ENCODE measurements around the gene ZDHHC11B.

DNA sequence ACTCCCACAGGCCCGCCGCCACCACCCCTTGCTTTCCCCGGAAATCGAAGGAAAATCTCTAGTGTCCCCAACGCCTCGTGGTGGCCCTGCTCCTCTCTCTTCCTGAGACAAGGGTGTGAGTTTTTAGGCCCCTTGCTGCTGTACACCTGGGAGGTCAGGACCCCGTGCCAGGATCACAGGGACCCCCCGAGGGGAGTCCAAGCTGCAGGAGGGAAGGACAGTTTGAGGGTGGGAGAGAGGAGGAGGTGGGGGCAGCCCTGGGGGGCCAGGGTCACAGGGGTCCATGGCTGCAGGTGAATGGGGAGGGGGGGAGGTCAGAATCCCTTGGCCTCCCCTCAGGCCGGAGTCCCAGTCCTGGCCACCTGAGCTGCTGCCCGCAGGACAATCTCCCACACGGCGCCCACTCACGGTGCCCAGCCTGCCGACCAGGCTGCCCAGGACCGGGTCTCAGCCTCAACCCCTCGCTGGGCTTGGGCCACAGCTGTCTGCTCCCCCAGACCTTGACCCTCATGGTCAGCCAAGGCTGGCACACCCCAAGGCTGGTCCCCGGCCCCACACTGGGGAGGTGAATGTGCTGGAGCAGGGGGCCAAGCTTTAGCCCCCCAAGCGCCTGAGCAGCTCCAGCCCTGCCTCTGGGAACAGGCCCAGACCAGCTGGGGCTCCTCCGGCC, 111.2 kb downstream of the ZDHHC11B start:
- no peak for TF ChIP-seq PTBP1 (IDR thresholded peaks at IDR 0.05; ENCODE audit: low read depth, low read length, poor library complexity, severe bottlenecking)
- TF ChIP-seq, protein P1, sequence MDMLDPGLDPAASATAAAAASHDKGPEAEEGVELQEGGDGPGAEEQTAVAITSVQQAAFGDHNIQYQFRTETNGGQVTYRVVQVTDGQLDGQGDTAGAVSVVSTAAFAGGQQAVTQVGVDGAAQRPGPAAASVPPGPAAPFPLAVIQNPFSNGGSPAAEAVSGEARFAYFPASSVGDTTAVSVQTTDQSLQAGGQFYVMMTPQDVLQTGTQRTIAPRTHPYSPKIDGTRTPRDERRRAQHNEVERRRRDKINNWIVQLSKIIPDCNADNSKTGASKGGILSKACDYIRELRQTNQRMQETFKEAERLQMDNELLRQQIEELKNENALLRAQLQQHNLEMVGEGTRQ (IDR thresholded peaks at IDR 0.05; ENCODE audit: low read depth, low read length) = no peak
- TF ChIP-seq, protein P1 (CRISPR knock-in tag; IDR thresholded peaks at IDR 0.05; ENCODE audit: borderline replicate concordance) = no peak
- TF ChIP-seq, protein P2, sequence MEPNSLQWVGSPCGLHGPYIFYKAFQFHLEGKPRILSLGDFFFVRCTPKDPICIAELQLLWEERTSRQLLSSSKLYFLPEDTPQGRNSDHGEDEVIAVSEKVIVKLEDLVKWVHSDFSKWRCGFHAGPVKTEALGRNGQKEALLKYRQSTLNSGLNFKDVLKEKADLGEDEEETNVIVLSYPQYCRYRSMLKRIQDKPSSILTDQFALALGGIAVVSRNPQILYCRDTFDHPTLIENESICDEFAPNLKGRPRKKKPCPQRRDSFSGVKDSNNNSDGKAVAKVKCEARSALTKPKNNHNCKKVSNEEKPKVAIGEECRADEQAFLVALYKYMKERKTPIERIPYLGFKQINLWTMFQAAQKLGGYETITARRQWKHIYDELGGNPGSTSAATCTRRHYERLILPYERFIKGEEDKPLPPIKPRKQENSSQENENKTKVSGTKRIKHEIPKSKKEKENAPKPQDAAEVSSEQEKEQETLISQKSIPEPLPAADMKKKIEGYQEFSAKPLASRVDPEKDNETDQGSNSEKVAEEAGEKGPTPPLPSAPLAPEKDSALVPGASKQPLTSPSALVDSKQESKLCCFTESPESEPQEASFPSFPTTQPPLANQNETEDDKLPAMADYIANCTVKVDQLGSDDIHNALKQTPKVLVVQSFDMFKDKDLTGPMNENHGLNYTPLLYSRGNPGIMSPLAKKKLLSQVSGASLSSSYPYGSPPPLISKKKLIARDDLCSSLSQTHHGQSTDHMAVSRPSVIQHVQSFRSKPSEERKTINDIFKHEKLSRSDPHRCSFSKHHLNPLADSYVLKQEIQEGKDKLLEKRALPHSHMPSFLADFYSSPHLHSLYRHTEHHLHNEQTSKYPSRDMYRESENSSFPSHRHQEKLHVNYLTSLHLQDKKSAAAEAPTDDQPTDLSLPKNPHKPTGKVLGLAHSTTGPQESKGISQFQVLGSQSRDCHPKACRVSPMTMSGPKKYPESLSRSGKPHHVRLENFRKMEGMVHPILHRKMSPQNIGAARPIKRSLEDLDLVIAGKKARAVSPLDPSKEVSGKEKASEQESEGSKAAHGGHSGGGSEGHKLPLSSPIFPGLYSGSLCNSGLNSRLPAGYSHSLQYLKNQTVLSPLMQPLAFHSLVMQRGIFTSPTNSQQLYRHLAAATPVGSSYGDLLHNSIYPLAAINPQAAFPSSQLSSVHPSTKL (CRISPR knock-in tag; IDR thresholded peaks at IDR 0.05) = no peak
- TF ChIP-seq NKX3-1 (CRISPR knock-in tag; IDR thresholded peaks at IDR 0.05) = no peak
- no peak for TF ChIP-seq LCORL (IDR thresholded peaks at IDR 0.05)
- no peak for TF ChIP-seq LCORL (CRISPR knock-in tag; IDR thresholded peaks at IDR 0.05)
- no peak for TF ChIP-seq ZFP1 (CRISPR knock-in tag; IDR thresholded peaks at IDR 0.05)
- no peak for TF ChIP-seq ZBTB34 (CRISPR knock-in tag; IDR thresholded peaks at IDR 0.05)
- no peak for TF ChIP-seq POLR2AphosphoS5 (IDR thresholded peaks at IDR 0.05; ENCODE audit: low read depth, low read length)
- TF ChIP-seq EP300 (IDR thresholded peaks at IDR 0.05; ENCODE audit: low read depth in 2 of 2, low read length in 2 of 2) = no peak
- TF ChIP-seq EP300 (CRISPR knock-in tag; IDR thresholded peaks at IDR 0.05; ENCODE audit: borderline replicate concordance) = no peak
- TF ChIP-seq ELF4 (CRISPR knock-in tag; IDR thresholded peaks at IDR 0.05; ENCODE audit: borderline replicate concordance) = no peak
- TF ChIP-seq, protein P3, sequence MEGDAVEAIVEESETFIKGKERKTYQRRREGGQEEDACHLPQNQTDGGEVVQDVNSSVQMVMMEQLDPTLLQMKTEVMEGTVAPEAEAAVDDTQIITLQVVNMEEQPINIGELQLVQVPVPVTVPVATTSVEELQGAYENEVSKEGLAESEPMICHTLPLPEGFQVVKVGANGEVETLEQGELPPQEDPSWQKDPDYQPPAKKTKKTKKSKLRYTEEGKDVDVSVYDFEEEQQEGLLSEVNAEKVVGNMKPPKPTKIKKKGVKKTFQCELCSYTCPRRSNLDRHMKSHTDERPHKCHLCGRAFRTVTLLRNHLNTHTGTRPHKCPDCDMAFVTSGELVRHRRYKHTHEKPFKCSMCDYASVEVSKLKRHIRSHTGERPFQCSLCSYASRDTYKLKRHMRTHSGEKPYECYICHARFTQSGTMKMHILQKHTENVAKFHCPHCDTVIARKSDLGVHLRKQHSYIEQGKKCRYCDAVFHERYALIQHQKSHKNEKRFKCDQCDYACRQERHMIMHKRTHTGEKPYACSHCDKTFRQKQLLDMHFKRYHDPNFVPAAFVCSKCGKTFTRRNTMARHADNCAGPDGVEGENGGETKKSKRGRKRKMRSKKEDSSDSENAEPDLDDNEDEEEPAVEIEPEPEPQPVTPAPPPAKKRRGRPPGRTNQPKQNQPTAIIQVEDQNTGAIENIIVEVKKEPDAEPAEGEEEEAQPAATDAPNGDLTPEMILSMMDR (CRISPR knock-in tag; IDR thresholded peaks at IDR 0.05) = no peak
- no peak for TF ChIP-seq TOE1 (CRISPR knock-in tag; IDR thresholded peaks at IDR 0.05)
- TF ChIP-seq, protein P4, sequence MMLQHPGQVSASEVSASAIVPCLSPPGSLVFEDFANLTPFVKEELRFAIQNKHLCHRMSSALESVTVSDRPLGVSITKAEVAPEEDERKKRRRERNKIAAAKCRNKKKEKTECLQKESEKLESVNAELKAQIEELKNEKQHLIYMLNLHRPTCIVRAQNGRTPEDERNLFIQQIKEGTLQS (CRISPR knock-in tag; IDR thresholded peaks at IDR 0.05) = no peak
- TF ChIP-seq TEAD2 (CRISPR knock-in tag; IDR thresholded peaks at IDR 0.05) = no peak
